NCI-H2107 treated with DMSO at 0.1 percent for 48 hours (cell line): ENCODE data around the gene MROH7.

ENCODE experiments used
- DNase-seq: peaks from one replicate; lab custom pipeline; 2025; ENCODE audit not compliant: unreplicated experiment; lab: John Stamatoyannopoulos, UW

MROH7 gene

DNA sequence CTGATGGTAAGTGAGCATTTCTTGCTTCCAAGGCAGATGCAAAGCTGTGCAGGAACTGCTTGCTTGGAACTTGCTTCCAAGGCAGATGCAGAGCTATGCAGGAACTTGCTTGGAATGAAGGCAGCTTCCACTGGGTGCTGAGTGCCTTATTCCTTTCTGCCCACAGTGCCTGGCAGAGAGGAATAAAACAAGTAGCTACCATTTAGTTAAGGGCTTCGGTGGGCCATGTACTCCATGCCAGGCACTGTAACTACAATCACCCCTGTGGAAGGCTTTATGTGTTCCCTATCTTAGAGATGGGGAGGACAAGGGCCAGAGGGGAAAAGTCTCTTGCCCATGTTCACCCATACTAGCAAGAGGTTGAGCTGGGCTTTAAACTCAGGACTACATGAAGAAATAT, 8.3 kb downstream of the MROH7 start:
- no peak for DNase-seq

DNA sequence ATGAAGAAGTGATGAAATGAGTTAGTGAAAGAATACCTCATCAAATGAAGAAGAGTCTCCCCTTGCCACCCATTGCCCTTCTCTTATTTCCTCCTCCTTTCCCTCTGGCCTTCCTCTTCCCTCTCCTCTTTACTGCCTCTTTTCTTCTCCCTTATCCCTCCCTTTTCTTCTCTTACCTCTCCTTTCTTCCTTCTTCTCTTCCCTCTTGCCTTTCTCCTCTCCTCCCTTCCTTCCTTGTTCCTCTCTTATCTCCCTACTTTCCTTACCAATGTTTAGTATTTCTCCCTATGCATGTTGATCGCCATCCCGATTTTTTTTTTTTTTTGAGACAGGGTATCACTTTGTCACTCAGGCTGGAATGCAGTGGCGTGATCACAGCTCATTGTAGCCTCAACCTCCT, 8.8 kb downstream of the MROH7 start:
- no peak for DNase-seq

DNA sequence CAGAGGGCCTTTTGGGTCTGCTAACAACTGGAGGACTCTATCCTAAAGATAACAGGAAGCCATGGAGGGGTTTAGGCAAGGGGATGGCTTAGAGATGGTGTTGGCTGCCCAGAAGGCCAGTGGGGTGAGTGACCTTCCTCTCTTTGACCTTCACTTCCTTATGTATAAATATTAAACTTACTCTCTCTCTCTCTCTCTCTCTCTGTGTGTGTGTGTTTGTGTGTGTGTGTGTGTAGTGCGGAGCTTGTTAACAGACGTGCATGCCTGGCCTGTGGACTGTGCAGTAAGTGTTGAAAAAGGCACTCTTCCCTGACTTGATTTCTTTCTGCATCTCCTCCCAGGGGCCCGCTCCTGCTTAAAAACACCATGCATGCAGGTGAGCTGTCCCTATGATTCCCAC, 10.0 kb downstream of the MROH7 start:
- no peak for DNase-seq

DNA sequence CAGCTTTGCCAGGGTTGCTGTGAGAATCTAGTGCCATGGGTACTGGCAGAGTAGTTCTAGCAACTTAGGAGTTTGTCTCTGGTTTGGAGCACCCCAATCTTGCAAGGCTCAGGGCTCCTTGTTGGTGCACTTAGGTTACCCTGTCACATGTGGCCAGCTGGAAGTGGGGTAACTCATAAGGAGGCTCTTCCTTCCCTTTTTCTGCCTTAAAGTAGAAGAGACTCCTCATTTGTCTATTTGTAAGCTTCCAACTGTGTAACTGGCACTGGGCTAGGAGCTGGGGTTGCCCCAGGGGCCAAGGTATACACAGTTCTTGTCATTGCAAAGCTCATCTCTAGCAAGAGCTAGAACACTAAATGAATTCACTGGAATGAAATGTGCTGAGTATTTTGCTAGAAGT, 10.6 kb downstream of the MROH7 start:
- no peak for DNase-seq

DNA sequence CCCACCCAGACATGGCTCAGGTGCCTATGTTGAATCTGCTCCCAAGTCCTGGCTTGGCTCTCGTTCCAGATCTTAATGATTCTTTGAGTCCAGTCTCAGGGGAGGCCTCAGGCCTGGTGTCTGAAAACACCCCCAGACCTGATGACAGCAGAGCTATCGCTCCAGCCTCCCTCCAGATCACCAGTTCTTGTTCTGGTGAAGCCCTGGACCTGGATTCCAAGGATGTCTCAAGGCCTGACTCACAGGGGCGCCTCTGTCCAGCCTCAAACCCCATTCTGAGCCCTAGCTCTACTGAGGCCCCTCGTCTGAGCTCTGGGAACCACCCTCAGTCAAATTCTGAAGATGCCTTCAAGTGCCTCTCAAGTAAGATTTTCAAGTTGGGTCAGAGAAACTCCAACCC, 11.4 kb downstream of the MROH7 start:
- no peak for DNase-seq

DNA sequence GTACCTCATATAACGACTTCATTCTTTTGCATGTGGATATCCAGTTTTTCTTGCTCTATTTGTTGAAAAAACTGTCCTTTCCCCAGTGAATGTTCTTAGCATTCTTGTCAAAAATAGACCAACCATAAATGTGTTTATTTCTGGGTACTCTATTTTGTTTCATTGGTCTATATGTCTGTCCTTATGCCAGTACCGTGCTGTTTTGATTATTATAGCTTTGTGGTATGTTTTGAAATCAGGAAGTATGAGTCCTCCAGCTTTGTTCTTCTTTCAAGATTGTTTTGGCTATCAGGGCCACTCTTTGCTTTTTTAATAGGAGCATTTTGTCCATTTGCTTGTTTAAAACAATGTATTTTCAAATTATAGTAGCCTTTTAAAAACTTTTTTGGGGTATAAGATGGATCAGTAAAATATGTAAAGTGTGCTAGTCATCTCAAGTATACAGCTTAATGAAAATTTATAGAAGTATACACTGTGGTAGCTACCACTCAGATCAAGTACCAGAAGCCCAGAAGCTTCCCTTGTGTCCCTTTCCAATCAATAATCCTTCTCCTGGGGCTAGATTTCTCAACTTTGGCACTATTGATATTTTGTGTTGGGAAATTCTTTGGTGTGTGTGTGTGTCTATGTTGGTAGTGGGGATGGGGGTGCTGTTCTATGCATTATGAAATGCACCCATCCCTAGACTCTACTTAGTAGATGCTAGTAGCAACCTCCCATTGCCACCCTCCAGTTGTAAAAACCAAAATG, 16.8 kb downstream of the MROH7 start:
- no peak for DNase-seq

DNA sequence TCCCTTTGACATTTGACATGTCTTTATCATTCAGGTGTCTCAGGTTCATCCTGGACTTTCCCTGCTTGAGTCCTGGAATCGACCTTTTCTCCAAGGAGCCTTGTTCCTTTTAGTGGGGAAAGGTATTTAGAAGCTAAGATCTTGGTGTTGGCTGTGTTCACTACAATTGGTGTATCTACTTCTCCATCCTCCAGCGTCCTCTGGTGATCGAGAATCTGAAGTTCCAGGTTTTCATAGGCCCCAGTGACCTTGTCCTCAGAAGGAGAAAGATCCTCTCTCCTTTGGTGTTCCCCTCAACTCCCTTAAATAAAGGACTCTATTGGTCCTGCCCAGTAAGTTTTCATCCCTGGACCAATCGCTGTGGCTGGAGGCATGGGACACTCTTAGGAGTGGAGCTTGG, 22.1 kb downstream of the MROH7 start:
- DNase-seq, result no peak

DNA sequence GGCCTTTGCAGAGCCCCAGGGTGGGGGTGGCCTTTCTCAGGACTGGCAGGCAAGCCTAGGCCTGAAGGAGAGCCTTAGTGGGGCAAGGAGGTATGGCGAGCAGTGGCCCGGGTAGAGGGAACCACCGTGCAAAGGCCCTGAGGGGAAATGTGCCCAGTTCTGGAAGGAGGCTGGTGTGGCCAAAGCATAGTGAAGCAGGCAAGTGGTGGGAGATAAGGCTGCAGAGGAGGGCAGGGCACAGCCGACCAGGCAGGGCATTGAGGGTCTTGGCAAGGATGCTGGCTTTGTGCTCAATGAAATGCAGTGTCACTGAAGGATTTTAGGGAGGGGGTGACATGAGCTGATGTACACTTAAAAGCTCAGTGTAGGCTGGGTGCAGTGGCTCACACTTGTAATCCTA, 22.8 kb downstream of the MROH7 start:
- no peak for DNase-seq

DNA sequence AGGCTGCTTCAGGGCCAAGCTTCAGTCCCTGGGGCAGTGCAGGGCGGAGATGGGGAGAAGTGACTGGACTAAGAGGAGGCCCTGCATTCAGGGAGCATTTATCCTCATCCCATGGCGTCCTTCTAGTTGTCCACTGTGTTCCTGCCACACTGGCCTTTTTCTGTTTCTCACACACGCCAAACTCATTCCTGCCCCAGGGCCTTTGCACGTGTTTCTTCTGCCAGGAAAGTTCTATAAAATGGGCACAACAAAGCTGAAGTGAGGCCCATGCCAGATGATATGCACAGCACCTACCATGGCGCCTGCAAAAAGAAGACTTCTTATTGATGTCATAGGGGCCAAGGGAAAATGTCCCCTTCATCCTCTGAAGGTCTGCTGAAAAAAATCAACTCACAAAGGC, 24.3 kb downstream of the MROH7 start:
- DNase-seq, result no peak

DNA sequence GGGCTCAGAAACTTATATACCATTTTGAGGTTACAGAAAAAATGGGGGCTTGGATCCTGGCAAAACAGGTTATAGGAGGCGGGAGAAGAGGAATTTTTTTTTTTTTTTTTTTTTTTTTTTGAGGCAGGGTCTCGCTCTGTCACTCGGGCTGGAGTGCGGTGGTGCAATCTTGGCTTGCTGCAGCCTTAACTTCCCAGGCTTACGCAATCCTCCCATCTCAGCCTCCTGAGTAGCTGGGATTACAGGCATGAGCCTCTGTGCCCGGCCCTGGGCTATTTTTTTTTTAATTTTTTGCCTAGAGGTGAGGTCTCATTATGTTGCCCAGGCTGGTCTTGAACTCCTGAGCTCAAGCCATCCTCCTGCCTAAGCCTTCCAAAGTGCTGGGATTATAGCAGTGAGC, 24.7 kb downstream of the MROH7 start:
- DNase-seq, result no peak

DNA sequence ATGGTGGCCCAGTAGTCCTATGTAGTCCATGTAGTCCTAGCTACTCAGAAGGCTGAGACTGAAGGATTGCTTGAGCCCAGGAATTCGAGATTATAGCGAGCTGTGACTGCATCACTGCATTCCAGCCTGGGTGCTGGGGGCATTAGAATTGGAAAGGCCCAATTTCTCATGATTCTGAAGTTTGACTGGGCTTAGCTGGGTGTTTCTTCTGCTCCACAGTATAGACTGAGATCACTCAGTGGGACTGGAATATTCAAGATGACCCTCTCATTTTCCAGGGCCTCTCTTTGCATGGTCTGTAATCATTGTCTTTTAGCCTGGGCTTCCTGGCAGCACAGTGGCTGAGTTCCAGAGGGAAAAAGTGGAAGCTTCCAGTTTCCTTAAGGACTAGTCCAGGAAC, 26.2 kb downstream of the MROH7 start:
- no peak for DNase-seq

DNA sequence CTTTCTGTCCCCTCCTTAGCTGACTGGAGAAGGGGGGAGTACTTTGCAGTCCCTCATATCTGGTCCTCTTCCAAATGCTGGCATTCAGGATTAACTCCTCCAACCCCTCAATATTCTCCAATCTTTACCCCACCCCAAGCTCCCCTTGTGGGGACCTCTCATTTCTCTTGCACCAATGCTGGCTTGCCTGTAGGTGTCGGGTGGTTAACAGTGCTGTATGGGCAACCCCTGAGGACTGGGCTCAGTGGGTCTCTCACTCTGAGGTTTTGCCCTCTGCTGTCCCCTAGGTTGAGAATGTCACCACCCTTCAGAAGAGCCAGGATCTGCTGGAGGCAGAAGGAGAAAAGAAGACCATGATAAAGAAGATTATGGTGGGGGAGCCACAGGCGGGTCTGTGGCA, 27.0 kb downstream of the MROH7 start:
- DNase-seq, result no peak

DNA sequence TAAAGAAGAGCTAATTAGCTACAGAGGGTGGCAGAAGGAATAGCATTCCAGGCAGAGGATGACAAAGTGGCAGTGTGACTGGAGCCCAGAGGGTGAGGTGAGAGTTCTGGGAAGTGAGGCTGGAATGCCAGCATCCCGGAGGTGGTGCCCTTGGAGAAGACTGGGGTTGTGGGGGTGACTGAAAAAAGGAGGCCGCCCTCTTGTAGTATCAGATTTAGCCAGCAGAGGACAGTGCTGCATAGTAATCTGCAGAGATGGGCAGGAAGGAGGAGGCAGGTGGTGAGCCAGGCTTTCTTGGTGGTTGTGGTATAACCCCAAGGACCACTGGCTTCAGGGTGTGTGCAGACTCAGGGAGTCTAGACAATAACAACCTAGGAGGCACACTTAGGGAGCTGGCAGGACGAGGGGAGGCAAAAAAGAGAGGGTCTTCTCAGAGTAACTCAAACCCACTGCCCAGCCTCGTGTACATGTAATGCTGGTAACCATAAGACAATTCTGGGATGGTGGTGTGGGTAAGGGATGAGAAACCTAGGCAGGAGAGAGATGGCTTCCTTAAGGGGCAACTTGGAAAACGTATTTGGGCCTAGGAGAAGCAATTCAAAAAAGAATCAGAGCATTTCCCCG, 30.5 kb downstream of the MROH7 start:
- DNase-seq, result peak; percentile 31

DNA sequence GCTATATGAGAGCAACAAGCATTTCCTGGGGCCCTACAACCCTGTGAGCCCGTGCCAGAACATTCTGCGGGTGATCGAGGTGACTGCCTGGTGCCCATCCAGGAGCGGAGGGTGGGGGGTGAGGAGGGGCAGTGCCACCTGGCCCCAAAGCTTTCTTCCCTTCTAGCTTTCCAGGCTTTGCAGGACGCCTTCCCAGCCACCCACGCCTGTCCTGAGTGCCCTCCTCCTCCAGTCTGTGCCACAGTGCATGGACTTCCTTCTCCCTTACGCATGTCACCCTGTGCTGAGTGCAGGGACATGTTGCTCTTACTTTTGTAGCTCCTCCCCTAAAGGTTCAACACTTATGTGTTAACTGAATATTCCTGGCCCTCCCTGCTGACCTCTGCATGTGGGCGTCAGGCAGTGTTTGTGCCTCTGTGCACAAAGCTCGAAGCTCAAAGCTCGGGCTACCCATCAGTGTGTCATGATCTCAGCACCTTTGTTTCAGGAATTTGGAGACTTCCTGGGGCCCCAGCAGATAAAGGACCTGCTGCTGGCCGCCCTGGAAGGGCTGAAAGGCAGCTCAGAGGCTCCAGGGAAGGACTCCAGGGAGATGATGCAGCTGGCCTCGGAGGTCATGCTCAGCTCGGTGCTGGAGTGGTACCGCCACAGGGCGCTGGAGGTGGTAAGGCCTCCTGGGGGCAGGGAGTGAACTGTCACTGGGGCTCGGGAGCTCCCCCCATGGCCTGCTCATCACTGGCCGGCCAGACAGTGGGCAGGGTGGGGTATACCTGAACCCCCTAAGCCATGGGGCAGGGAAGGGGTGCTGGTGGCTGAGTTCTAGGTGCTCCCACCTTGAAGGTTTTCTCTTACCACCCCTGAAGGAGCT, 37.4 kb downstream of the MROH7 start:
- DNase-seq, result no peak

DNA sequence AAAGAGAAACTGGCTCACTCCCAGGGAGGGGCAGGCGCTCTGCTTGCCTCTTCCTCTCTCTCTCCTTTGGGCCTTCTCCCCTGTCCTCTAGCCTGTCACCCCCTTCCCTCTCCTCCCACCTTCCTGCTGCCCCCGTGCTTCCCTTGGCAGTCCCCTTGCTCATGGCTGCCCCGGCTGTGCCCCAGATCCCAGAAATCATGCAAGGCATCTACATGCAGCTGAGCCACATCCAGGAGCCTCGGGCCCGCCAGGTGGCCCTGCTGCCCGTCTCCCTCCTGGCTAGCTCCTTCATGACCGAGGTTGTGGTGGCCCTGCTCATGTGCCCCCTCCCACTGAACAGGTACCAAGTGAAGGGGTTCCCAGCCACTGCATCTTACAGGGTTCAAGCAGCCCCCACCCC, 38.1 kb downstream of the MROH7 start:
- no peak for DNase-seq

DNA sequence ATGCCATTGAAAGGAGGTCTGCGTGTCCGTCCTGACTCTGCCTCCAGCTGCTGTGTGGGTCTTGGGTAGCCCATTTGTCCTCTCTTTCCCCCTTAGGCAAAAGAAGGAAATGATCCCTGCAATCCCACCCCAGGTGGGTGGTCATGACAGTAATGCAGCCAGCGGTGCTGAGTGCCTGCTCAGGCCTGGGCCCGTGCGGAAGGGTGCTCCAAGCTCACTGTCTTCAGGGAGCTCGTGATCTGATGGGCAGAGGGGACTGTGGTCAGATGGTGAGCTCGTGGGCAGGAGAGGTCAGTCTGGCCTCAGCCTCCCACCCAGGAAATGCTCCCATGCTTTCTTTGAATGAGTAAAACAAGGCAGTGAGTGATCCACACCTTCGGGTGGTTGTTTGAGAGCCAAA, 38.8 kb downstream of the MROH7 start:
- DNase-seq, result no peak

DNA sequence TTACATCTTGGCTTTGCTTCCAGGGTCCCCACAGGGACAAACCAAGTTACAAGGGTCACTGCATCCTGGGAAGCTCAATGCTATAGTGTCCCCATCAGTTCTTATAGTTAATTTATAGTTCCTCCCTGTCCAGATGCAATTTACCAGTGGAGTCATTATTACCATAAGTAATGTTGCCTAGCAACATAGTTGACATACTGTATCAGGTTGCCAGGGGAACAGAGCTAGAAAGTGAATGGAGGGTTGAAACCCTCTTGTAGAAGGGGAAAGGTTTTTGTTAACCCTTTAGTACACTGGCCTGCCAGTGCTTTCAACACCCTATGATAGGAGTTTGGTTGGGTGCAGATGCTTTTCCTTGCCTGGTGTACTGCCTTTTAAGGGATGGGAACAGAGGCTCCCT, 39.8 kb downstream of the MROH7 start:
- DNase-seq, result peak; percentile 26

DNA sequence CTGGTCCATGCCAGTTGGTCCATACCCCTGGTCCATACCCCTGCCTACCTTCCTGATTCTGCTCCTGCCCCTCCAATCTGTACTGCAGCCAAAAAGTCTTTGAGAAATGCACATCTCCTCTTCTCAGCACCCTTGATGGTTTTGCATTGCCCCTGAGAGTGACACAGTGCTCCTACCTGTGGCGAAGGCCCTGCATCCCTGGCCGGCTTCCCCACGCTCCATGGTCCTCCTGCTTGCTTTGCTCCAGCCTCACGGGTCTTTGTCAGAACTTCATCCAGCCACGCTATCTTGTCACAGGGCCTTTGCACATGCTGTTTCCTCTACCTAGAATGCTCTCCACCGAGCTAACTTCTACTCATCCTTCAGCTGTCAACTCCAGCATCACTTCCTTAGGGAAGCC, 41.9 kb downstream of the MROH7 start:
- no peak for DNase-seq

DNA sequence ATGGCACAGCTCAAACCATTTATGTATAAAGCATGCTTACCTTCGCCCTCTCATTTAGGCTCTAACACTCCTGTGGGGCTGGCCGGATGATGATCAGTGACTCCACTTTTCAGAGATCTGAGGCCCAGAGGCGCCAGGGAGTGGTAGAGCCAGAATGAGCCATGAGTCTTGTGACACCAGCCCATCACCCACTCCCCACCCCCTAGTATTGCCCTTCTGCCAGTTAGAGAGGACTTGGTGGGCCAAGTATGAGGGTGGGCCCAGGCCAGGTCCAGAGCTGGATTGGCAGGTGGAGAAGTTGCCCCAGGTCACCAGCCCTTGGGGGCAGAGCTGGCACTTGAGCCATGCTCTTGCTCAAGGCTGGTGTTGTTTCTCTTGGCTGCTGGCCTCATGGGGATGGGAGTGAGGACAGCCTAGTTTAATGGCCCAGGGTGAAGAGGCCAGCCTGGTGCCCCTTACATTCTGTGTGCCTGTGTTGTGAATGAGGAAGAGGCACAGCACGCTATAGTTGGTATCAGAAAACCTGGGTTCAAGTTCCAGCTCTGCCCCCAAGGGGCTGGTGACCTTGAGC, 43.8 kb downstream of the MROH7 start:
- no peak for DNase-seq

DNA sequence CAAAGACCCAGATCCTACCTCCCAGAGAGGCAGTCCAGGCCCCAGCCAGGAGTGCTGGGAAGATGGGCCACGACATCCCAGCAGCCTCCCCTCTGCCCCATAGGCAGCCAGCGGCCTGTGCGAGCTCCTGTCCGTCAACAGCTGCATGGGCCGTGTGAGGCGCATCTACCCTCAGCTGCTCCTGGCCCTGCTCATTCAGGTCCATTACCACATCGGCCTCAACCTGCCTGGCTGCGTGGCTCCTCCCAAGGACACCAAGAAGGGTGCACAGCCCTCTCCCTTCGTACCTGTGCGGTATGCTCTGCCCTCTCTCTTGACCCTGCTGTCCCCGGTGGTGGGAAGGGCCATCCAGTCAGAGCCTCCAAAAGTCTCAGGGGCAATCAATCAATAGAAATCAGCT, 44.6 kb downstream of the MROH7 start:
- DNase-seq, result no peak

DNA sequence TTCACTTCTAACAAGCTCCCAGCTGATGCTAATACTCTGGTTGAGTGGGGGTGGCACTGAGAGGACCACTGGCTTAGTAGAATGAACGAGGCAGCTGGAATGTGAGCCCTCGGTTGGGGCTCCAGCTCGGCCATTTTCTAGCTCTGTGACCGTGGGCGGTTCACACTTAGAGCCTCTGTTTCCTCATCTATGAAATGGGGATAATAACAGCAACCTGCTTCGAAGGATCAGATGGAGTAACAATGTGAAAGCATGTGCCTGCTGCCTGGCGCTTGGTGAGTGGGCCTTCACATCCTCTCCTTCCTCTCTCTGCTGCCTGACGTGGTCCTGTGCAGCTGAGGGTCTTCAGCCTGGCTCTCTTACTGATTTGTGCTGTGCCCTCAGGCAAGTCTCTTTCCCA, 53.2 kb downstream of the MROH7 start:
- no peak for DNase-seq

DNA sequence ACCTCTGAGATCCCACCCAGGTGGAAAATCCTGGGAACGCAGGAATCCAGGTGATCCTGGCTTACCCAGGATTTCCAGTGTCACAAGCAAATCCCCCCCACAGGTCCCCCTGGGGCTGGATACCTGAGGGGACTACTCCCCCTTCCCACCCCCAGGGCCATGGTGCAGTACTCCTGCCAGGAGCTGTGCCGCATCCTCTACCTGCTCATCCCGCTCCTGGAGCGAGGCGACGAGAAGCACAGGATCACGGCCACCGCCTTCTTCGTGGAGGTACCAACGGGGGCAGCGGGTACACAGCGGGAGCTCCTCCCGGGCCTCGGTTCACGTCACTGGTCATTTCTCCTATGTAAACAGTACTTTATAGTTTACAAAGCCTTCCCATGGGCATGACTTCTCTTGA, 53.6 kb downstream of the MROH7 start:
- DNase-seq, result no peak
